Neural crest cell (in vitro differentiated cells): ENCODE results near the gene CCDC137. TPM values are rescaled to one million over a fixed set of nuclear protein-coding genes. Genes with fewer than 3 reads are reported as not detected.

Experiments
- DNase-seq: peaks from one replicate; pipeline ENCODE4 v3.0.0; 2021; ENCODE audit warnings: low read depth, mixed read lengths, low spot score
- H3K27ac Mint-ChIP-seq: one replicate; pipeline ENCODE4 v1.8.0; 2021; ENCODE audit warnings: mild to moderate bottlenecking, mixed read lengths; ENCODE audit not compliant: unreplicated experiment
- H3K27me3 Mint-ChIP-seq: 2 replicates; pipeline ENCODE4 v1.8.0; 2021; ENCODE audit warnings: low read depth, mild to moderate bottlenecking, mixed read lengths
- H3K36me3 Mint-ChIP-seq: 2 replicates; pipeline ENCODE4 v1.8.0; 2021; ENCODE audit warnings: low read depth, mild to moderate bottlenecking, mixed read lengths
- H3K4me1 Mint-ChIP-seq: 2 replicates; pipeline ENCODE4 v1.8.0; 2021; ENCODE audit warnings: mixed read lengths
- H3K4me3 Mint-ChIP-seq: one replicate; pipeline ENCODE4 v1.8.0; 2021; ENCODE audit warnings: mild to moderate bottlenecking, mixed read lengths
- H3K9me3 Mint-ChIP-seq: 2 replicates; pipeline ENCODE4 v1.8.0; 2021; ENCODE audit warnings: mixed read lengths
- total RNA-seq: library from RNA; stranded (reverse); gene quantifications from 2 replicates; pipeline ENCODE4 v1.2.1, GENCODE V29; 2021
- TF ChIP-seq, protein P1 (sequence below): fragments of 200-600 bp; sonication (generic); conservative IDR thresholded peaks from 2 replicates; pipeline ENCODE4 v1.5.0; 2021; ENCODE audit warnings: antibody characterized with exemption, mild to moderate bottlenecking

Gene CCDC137
- total RNA-seq, 1 donor from 2014 or later = 38.3 TPM

DNA sequence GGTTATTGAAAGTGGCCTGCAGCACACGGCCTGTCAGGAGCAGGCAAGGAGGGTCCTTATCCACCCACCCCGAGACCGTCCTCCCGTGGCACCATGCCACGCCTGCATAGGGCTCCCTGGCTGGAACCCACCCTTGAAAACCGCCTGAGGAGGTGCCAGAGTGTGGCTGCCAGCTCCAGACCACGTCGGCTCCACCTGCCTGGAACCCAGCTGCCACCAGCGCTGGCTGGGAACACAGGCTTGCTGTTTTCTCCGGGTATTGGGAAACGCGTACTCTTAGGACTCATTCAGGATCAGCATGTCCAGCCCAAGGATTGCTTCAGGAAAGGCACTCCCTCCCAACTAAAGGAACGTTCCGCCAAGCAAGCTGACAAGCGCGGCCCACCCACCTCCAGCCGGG, 10.4 kb downstream of the CCDC137 start:
- no peak for DNase-seq
- TF ChIP-seq, protein P1, sequence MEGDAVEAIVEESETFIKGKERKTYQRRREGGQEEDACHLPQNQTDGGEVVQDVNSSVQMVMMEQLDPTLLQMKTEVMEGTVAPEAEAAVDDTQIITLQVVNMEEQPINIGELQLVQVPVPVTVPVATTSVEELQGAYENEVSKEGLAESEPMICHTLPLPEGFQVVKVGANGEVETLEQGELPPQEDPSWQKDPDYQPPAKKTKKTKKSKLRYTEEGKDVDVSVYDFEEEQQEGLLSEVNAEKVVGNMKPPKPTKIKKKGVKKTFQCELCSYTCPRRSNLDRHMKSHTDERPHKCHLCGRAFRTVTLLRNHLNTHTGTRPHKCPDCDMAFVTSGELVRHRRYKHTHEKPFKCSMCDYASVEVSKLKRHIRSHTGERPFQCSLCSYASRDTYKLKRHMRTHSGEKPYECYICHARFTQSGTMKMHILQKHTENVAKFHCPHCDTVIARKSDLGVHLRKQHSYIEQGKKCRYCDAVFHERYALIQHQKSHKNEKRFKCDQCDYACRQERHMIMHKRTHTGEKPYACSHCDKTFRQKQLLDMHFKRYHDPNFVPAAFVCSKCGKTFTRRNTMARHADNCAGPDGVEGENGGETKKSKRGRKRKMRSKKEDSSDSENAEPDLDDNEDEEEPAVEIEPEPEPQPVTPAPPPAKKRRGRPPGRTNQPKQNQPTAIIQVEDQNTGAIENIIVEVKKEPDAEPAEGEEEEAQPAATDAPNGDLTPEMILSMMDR = no peak
- H3K4me3 Mint-ChIP-seq = no peak overlapping the region
- H3K36me3 Mint-ChIP-seq = peaks cover 5% of the 10 kb centered on the region
- H3K27me3 Mint-ChIP-seq = no peaks in the 10 kb centered on the region
- peaks cover 15% of the 10 kb centered on the region for H3K4me1 Mint-ChIP-seq
- no peak overlapping the region for H3K27ac Mint-ChIP-seq
- H3K9me3 Mint-ChIP-seq = no peaks in the 10 kb centered on the region

DNA sequence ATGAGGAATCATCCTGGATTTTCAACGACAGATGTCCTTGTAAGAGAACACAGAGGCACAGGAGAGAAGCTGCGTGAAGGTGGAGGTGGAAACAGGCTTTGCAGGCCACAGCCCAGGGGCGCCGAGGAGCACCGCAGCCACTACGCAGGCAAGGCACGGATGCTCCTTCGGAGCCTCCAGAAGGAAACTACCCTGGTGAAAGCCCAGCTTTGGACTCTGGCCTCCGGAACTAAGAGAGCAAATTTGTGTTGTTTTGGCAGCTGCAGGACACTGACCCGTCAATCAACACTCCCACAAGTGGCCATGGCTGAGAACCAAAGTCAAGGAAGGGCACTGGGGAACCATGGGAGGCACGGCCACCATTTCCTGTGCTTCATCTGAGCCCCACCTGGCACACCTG, 13.6 kb downstream of the CCDC137 start:
- no peak for DNase-seq
- Mint-ChIP-seq H3K27ac (no peak overlapping the region), H3K9me3 (no peaks in the 10 kb centered on the region), H3K36me3 (peaks cover 5% of the 10 kb centered on the region), H3K27me3 (no peaks in the 10 kb centered on the region), H3K4me1 (peaks cover 34% of the 10 kb centered on the region), H3K4me3 (peak overlapping the region; percentile 32)
- TF ChIP-seq, protein P1 = no peak

DNA sequence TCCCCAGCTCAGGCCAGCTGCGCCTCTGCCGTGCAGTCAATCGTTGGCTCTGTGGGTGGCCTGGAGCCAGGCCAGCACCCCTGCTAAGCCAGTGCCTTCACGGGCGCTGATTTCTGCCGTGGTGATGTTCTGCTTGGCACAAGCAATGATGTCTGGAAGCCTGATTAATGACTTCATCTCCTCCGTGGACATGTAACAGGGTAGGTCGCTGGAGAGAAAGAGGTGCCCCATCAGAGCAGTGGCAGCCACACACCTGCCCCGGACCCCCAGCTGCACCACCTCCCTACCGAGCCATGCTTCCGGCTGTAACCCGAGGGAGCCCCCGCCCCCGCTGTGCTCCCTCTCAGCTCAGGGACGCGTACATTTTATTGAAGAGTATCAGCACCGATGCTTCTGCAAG, 15.1 kb downstream of the CCDC137 start:
- TF ChIP-seq, protein P1 = no peak
- Mint-ChIP-seq H3K27me3 (no peaks in the 10 kb centered on the region), H3K4me3 (peak overlapping the region; percentile 61), H3K36me3 (peaks cover 2% of the 10 kb centered on the region), H3K9me3 (no peaks in the 10 kb centered on the region), H3K27ac (no peak overlapping the region), H3K4me1 (peaks cover 25% of the 10 kb centered on the region)
- no peak for DNase-seq

DNA sequence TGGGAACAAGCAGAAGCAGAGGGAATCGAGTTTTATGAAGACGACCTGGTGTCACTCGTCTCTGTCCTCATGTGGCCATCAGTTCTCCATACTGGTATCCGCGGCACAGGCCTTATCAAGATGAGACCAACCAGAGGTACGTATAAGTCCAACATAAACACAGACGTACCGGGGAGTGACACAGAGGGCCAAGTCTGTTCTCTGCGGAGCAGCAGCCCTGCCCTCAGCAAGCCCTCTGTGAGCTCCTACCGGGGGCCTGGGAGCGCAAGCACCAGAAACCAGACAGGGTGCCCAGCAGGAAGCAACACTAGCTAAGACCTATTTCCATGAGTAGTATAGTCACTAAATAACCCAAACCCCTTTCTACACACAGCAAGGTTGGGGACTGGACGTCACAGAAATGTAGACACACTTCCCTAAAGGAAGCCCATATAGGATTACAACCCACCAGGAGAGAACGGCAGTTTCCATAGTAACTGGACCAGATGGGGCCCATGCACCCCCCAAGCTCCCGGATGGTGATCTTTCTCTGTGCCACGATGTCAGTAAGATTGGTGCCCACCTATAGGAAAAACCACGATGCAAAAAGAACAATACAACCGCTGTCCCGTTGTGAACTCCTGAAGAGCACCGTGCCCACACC, 16.1 kb downstream of the CCDC137 start:
- Mint-ChIP-seq H3K36me3 (peaks cover 2% of the 10 kb centered on the region), H3K27ac (peak overlapping the region; percentile 86), H3K27me3 (no peaks in the 10 kb centered on the region), H3K4me3 (peak overlapping the region; percentile 94), H3K4me1 (peaks cover 24% of the 10 kb centered on the region), H3K9me3 (no peaks in the 10 kb centered on the region)
- DNase-seq = no peak
- TF ChIP-seq, protein P1 = no peak

DNA sequence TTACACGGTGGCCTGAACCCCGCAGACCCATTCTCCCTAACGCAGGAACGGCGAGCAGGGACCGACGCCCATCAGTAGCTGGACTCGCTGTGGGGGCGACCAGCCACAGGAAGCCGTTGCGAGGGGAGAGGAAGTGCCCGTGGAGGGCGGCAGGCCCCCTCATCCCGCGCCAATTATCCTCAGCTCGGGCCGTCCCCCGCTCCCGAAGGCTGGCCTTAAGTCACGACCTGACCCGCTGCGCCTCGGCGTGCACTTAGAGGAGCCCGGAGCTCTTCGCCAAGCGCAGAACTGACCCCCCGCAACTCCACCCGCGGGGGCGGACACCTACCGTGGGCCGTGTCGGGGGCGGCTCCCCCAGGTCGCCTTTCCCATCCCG, 16.7 kb downstream of the CCDC137 start:
- no peak for DNase-seq
- peaks cover 24% of the 10 kb centered on the region for H3K4me1 Mint-ChIP-seq

More for the DNA sequence above, 16.7 kb downstream of the CCDC137 start:
- Mint-ChIP-seq H3K4me3 (peak overlapping the region; percentile 94), H3K27me3 (no peaks in the 10 kb centered on the region), H3K27ac (peak overlapping the region; percentile 86), H3K36me3 (peaks cover 2% of the 10 kb centered on the region), H3K9me3 (no peaks in the 10 kb centered on the region)
- TF ChIP-seq, protein P1 = no peak
